Hepatocyte (in vitro differentiated cells): Measurements from ENCODE around the gene PDE7B. TPM values are rescaled to one million over a fixed set of nuclear protein-coding genes. Genes with fewer than 3 reads are reported as not detected.

Experiments
- DNase-seq: peaks from one replicate; pipeline ENCODE4 v3.0.0-alpha.2; 2016; ENCODE audit warnings: low spot score
- H2AFZ ChIP-seq: fragments of 200-600 bp; sonication (generic); 2 replicates; pipeline ENCODE4 v1.6.0; 2016; ENCODE audit warnings: antibody characterized with exemption, mild to moderate bottlenecking
- H3K27ac ChIP-seq: fragments of 200-600 bp; sonication (generic); 2 replicates; pipeline ENCODE4 v1.5.1; 2016; ENCODE audit warnings: mild to moderate bottlenecking
- H3K27me3 ChIP-seq: fragments of 200-600 bp; sonication (generic); 2 replicates; pipeline ENCODE4 v1.6.1; 2016
- H3K36me3 ChIP-seq: fragments of 200-600 bp; sonication (generic); replicated peaks from 2 replicates; pipeline ENCODE4 v1.5.1; 2016; ENCODE audit warnings: low read depth; ENCODE audit not compliant: insufficient read depth
- H3K4me1 ChIP-seq: fragments of 200-600 bp; sonication (generic); 2 replicates; pipeline ENCODE4 v1.5.1; 2016; ENCODE audit warnings: mild to moderate bottlenecking, moderate library complexity; ENCODE audit not compliant: insufficient read depth
- H3K4me2 ChIP-seq: fragments of 200-600 bp; sonication (generic); 2 replicates; pipeline ENCODE4 v1.6.0; 2016
- H3K4me3 ChIP-seq: fragments of 200-600 bp; sonication (generic); 2 replicates; pipeline ENCODE4 v1.5.1; 2016; ENCODE audit warnings: mild to moderate bottlenecking
- H3K79me2 ChIP-seq: fragments of 200-600 bp; sonication (generic); 2 replicates; pipeline ENCODE4 v1.6.0; 2017; ENCODE audit warnings: mild to moderate bottlenecking
- H3K9me2 ChIP-seq: fragments of 200-600 bp; sonication (generic); replicated peaks from 2 replicates; pipeline ENCODE4 v1.6.0; 2017; ENCODE audit warnings: mild to moderate bottlenecking; ENCODE audit not compliant: insufficient read depth
- H3K9me3 ChIP-seq: fragments of 200-600 bp; sonication (generic); 2 replicates; pipeline ENCODE4 v1.5.1; 2016; ENCODE audit warnings: low read depth, mild to moderate bottlenecking
- H4K20me1 ChIP-seq: fragments of 200-600 bp; sonication (generic); 2 replicates; pipeline ENCODE4 v1.6.0; 2016; ENCODE audit warnings: mild to moderate bottlenecking; ENCODE audit not compliant: insufficient read depth, poor library complexity, severe bottlenecking
- EZH2 ChIP-seq: fragments of 200-600 bp; sonication (generic); IDR thresholded peaks from 2 replicates; pipeline ENCODE4 v1.6.1; 2016; ENCODE audit warnings: antibody characterized with exemption, mild to moderate bottlenecking, borderline replicate concordance
- EZH2phosphoT487 ChIP-seq: fragments of 200-600 bp; sonication (generic); IDR thresholded peaks from one replicate; pipeline ENCODE4 v1.6.1; 2018; ENCODE audit warnings: antibody characterized with exemption, mild to moderate bottlenecking, low read depth, moderate library complexity; ENCODE audit not compliant: unreplicated experiment, severe bottlenecking
- whole genome bisulfite sequencing: methylation state at CpG from one replicate; pipeline ENCODE4 v1.1.6; 2016; ENCODE audit warnings: low lambda C conversion rate; ENCODE audit errors: missing lambda C conversion rate; 5-methylcytosine and 5-hydroxymethylcytosine counted together
- polyA plus RNA-seq: library from polyadenylated mRNA; unstranded; fragments of >200 nt; fragmentation: Nextera tagmentation; extraction: Ambion mirVana; gene quantifications from 2 replicates; pipeline ENCODE4 v1.2.1, GENCODE V29; 2016
- total RNA-seq: library from RNA; depleted of rRNA; stranded (reverse); fragments of >200 nt; gene quantifications from 2 replicates; pipeline ENCODE4 v1.2.3, GENCODE V29; 2014
- TF ChIP-seq, protein P1 (sequence below): fragments of 200-600 bp; sonication (generic); IDR thresholded peaks from 2 replicates; pipeline ENCODE4 v1.5.1; 2016; ENCODE audit warnings: antibody characterized with exemption, mild to moderate bottlenecking; ENCODE audit not compliant: poor library complexity

The PDE7B gene
- 7.2 and 9.2 TPM in 2 replicates for total RNA-seq
- polyA plus RNA-seq, result 1.2 and 3.4 TPM in 2 replicates

DNA sequence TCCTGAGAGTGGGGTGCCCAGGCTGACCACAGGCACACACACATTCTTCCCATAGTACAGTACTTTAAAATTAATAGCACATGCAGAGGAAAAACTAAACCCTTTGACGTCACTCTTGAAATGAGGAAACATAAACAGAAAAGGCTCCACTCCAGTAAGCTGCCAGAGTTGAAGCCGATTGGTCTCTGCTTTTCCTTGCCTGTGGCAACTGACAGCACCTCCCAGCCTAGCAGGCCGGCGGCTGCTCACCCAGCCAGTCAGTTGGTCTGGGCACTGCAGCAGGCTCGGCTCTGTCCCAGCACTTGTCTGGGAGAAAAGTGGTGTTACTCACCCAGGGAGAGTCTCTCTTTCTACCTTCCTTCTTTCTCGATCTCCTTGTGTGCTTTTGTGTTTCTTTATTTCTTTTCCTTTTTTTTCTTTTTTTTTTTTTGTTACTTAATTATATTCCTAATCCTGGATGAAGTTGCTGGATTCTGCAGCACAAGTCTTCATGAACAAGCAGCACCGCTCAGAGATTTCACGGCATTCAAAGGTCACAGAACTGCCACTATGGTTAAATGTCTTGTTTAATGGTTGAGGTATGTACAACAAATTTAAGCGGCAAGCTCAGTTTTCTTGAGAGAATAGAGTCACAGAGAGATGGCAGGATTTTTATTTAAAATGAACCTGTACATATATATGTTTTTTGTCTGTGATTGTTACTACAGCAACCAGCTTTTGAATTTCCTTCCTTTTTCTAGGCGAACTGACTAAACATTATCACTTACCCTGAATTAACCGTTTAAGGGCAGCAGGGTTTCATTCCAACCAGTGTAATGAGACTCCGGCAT lies at the start of gene PDE7B:
Gene PDE7B (plus strand): TSS at position 260 of the 830 bp plus-strand sequence.
- peak; percentile 87 for DNase-seq
- Histone ChIP-seq H3K4me3 (peak within 1 kb of the TSS; percentile 30), H3K79me2 (peaks cover 5% of the 10 kb centered on the region), H2AFZ (peak within 1 kb of the TSS; percentile 6), H3K9me3 (no peaks in the 10 kb centered on the region), H3K4me2 (peak within 1 kb of the TSS; percentile 72), H3K27ac (peak within 1 kb of the TSS; percentile 73), H3K9me2 (no peaks in the 10 kb centered on the region), H3K4me1 (no peaks in the 10 kb centered on the region), H3K36me3 (no peaks in the 10 kb centered on the region), H4K20me1 (no peaks in the 10 kb centered on the region), H3K27me3 (no peaks in the 10 kb centered on the region)
- WGBS, result 21% methylated on average over 12 of the region's 12 CpGs
- TF ChIP-seq EZH2 (no peak), EZH2phosphoT487 (no peak)
- TF ChIP-seq, protein P1, sequence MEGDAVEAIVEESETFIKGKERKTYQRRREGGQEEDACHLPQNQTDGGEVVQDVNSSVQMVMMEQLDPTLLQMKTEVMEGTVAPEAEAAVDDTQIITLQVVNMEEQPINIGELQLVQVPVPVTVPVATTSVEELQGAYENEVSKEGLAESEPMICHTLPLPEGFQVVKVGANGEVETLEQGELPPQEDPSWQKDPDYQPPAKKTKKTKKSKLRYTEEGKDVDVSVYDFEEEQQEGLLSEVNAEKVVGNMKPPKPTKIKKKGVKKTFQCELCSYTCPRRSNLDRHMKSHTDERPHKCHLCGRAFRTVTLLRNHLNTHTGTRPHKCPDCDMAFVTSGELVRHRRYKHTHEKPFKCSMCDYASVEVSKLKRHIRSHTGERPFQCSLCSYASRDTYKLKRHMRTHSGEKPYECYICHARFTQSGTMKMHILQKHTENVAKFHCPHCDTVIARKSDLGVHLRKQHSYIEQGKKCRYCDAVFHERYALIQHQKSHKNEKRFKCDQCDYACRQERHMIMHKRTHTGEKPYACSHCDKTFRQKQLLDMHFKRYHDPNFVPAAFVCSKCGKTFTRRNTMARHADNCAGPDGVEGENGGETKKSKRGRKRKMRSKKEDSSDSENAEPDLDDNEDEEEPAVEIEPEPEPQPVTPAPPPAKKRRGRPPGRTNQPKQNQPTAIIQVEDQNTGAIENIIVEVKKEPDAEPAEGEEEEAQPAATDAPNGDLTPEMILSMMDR, result no peak

DNA sequence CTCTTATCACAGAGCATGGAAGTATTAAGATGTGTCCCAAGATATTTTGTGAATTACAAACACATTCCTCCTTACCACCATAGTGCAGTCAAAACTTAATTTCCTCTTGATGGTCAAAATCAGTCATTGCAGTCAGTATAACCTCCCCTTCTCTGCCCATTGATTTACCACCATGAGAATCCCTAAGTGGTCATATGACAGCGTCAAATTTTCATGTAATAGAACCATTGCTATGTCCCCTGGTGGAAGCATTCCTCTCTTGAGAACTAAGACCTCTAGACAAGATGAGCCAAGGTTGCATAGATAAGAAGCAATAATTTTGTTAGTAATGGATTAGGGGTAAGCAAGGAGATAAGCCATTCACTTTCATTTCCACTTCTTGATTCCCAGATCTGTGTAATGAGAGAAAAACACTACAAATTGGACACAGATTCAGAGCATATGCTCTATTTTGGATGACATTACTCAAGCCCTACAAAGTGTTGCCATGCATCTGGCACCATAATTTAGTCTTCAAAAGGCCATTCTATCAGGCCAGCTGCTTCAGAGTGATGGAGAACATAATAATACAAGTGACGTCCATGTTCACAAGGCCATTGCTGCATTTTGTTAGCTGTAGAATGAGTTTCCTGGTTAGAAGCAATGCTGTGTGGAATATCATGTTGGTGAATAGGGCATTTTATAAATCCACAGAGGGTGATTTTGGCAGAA lies 49.6 kb upstream of the PDE7B start:
- H3K79me2 ChIP-seq, result no peaks in the 10 kb centered on the region
- no peak overlapping the region for H3K4me3 ChIP-seq
- H3K36me3 ChIP-seq, result no peaks in the 10 kb centered on the region
- H3K27me3 ChIP-seq, result no peaks in the 10 kb centered on the region
- TF ChIP-seq, protein P1, result no peak
- TF ChIP-seq EZH2phosphoT487 (no peak), EZH2 (no peak)
- DNase-seq, result no peak
- no peak overlapping the region for H3K27ac ChIP-seq
- no peaks in the 10 kb centered on the region for H4K20me1 ChIP-seq
- no peaks in the 10 kb centered on the region for H3K9me3 ChIP-seq
- no peaks in the 10 kb centered on the region for H3K4me1 ChIP-seq
- no peak overlapping the region for H3K4me2 ChIP-seq
- H3K9me2 ChIP-seq, result no peaks in the 10 kb centered on the region
- no peak overlapping the region for H2AFZ ChIP-seq
- 76% methylated on average over 2 of the region's 2 CpGs for WGBS

DNA sequence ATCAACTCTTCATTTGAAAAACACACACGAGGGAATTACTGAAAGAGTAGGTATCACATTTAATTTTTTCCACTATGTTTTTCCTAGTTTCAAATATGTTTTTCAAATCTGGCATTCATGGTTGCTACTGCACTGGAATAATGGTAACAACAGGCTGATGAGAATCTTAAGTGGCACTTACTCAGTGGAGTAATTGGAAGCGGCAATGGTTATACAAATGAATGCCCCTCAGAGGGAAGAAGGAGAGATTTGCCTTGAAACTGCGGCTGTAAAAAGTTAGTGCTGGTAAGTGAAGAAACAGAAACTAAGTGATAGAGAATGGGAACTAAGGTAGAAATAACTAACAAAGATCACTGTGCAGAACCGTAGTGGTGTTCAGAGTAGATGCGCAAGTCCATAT lies 41.0 kb upstream of the PDE7B start:
- Histone ChIP-seq H3K4me3 (no peak overlapping the region), H3K4me1 (peaks cover 3% of the 10 kb centered on the region), H3K9me3 (no peaks in the 10 kb centered on the region), H3K79me2 (no peaks in the 10 kb centered on the region), H3K4me2 (no peak overlapping the region), H2AFZ (no peak overlapping the region), H3K27ac (no peak overlapping the region), H4K20me1 (no peaks in the 10 kb centered on the region), H3K27me3 (no peaks in the 10 kb centered on the region), H3K36me3 (no peaks in the 10 kb centered on the region), H3K9me2 (no peaks in the 10 kb centered on the region)
- TF ChIP-seq EZH2 (no peak), EZH2phosphoT487 (no peak)
- TF ChIP-seq, protein P1, result no peak
- WGBS, result 90% methylated on average over 5 of the region's 5 CpGs
- DNase-seq, result no peak
